Measurements from ENCODE around the gene BMP8A.

- no peak for TF ChIP-seq CTCF (conservative IDR thresholded peaks at IDR 0.05; ENCODE audit: low read length)
- TF ChIP-seq EZH2phosphoT487 (IDR thresholded peaks at IDR 0.05; ENCODE audit: borderline replicate concordance) = no peak
These were observed 36.6 kb downstream of the BMP8A start for GRCh38 chr1:39528082-39528481.
